Gastroesophageal sphincter (tissue), 4 donors: ENCODE measurements around the gene CLDN4. TPM values are rescaled to one million over a fixed set of nuclear protein-coding genes. Genes with fewer than 3 reads are reported as not detected.
"Not testable (repeated sequence)": the region's sequence is repeated elsewhere in the genome, so short reads cannot be mapped to it uniquely, and the experiment has no call there.

ENCODE experiments used
- ATAC-seq: fragments of 150-250 bp; one replicate; pipeline ENCODE4 v1.9.1; 2016; ENCODE audit warnings: mild to moderate bottlenecking, moderate library complexity
- H3K27ac ChIP-seq, 4 donors: fragments of 200-600 bp; sonication (generic) in 3 of 4; 1 replicate in 3 of 4; 2 replicates in 1 of 4; pipeline ENCODE4 v1.5.1; 2016 to 2019
- H3K27me3 ChIP-seq: fragments of 200-600 bp; sonication (generic); one replicate; pipeline ENCODE4 v1.5.1; 2019
- H3K36me3 ChIP-seq, 2 donors: fragments of 200-600 bp; sonication (generic); one replicate each; pipeline ENCODE4 v1.5.1; 2019; ENCODE audit warnings: control low read depth in 1 of 2
- H3K4me1 ChIP-seq, 3 donors: fragments of 200-600 bp; sonication (generic); 1 replicate in 2 of 3; 2 replicates in 1 of 3; pipeline ENCODE4 v1.5.1; 2016 to 2019; ENCODE audit warnings: control low read depth in 2 of 3
- H3K4me3 ChIP-seq, 2 donors: fragments of 200-600 bp; sonication (generic); one replicate each; pipeline ENCODE4 v1.5.1; 2019; ENCODE audit warnings: mild to moderate bottlenecking in 1 of 2, moderate library complexity in 1 of 2
- H3K9me3 ChIP-seq, 3 donors: fragments of 200-600 bp; sonication (generic); one replicate each; pipeline ENCODE4 v1.5.1; 2017 to 2019; ENCODE audit warnings: control low read depth in 2 of 3
- CTCF ChIP-seq, 4 experiments: fragments of 200-600 bp in 2 of 4; fragments of 450-650 bp in 2 of 4; sonication (generic) in 1 of 4; IDR thresholded peaks; one replicate each; pipeline ENCODE4 v1.5.1; 2017 to 2019; ENCODE audit warnings: antibody characterized with exemption in 4 of 4, mild to moderate bottlenecking in 2 of 4, moderate library complexity in 2 of 4
- EP300 ChIP-seq: sonication (generic); formaldehyde crosslinking; IDR thresholded peaks from one replicate; pipeline ENCODE4 v1.6.1; 2017; ENCODE audit warnings: antibody characterized with exemption, mild to moderate bottlenecking
- POLR2A ChIP-seq, 2 donors: fragments of 450-650 bp; IDR thresholded peaks; one replicate each; pipeline ENCODE4 v1.6.1; 2017; ENCODE audit warnings: antibody characterized with exemption in 2 of 2, mild to moderate bottlenecking in 2 of 2, moderate library complexity in 1 of 2
- POLR2AphosphoS5 ChIP-seq: sonication (generic); formaldehyde crosslinking; IDR thresholded peaks from one replicate; pipeline ENCODE4 v1.6.1; 2017; ENCODE audit warnings: antibody characterized with exemption
- WGBS, 2 donors: methylation state at CpG; one replicate each; pipeline ENCODE4 v1.1.5; 2018; ENCODE audit warnings: low coverage in 1 of 2; 5-methylcytosine and 5-hydroxymethylcytosine counted together
- total RNA-seq, 4 donors: library from RNA; depleted of rRNA; stranded (reverse); fragments of >200 nt; gene quantifications; one replicate each; pipeline ENCODE4 v1.1.0, GENCODE V29; 2016

CLDN4 gene
- total RNA-seq, 4 donors from 2014 or later: 0.54 to 16.8 (median 0.79) TPM

GRCh38 chr7:73812996-73813395 is 17.8 kb upstream of the CLDN4 start:
- H3K36me3 ChIP-seq: no peaks in the 10 kb centered on the region
- 71 to 90% methylated on average over 3 of the region's 3 CpGs for WGBS, 2 donors
- peaks cover 16% of the 10 kb centered on the region for H3K27me3 ChIP-seq
- H3K9me3 ChIP-seq: no peaks in the 10 kb centered on the region
- no peak for ATAC-seq
- no peak overlapping the region for H3K27ac ChIP-seq
- H3K4me1 ChIP-seq: no peaks in the 10 kb centered on the region
- no peak overlapping the region for H3K4me3 ChIP-seq
- no peak for TF ChIP-seq EP300
- no peak for TF ChIP-seq POLR2A (IDR thresholded peaks at IDR 0.05)
- TF ChIP-seq POLR2AphosphoS5: no peak
- TF ChIP-seq CTCF (IDR thresholded peaks at IDR 0.05): no peak

GRCh38 chr7:73815436-73815835 is 15.4 kb upstream of the CLDN4 start:
- Histone ChIP-seq H3K36me3 (no peaks in the 10 kb centered on the region), H3K4me1 (no peaks in the 10 kb centered on the region), H3K9me3 (no peaks in the 10 kb centered on the region), H3K27me3 (peaks cover 13% of the 10 kb centered on the region), H3K4me3 (no peak overlapping the region), H3K27ac (no peak overlapping the region)
- no peak for ATAC-seq
- TF ChIP-seq POLR2A (IDR thresholded peaks at IDR 0.05) (no peak), CTCF (IDR thresholded peaks at IDR 0.05) (no peak), POLR2AphosphoS5 (no peak), EP300 (no peak)
- WGBS, 2 donors: 67 to 87% methylated on average over 4 to 8 of the region's 8 CpGs

- H3K27me3 ChIP-seq: no peaks in the 10 kb centered on the region
- H3K27ac ChIP-seq: no peak overlapping the region
- TF ChIP-seq CTCF (IDR thresholded peaks at IDR 0.05): no peak
- no peak for TF ChIP-seq POLR2A (IDR thresholded peaks at IDR 0.05)
- TF ChIP-seq POLR2AphosphoS5: no peak
- TF ChIP-seq EP300: no peak
- no peaks in the 10 kb centered on the region for H3K9me3 ChIP-seq
- 91 to 100% methylated on average over 1 to 6 of the region's 6 CpGs for WGBS, 2 donors
- no peak overlapping the region for H3K4me3 ChIP-seq
- H3K4me1 ChIP-seq: no peaks in the 10 kb centered on the region
- ATAC-seq: no peak
- no peaks in the 10 kb centered on the region for H3K36me3 ChIP-seq
Observed at GRCh38 chr7:73817121-73817520, 13.7 kb upstream of the CLDN4 start.

- TF ChIP-seq EP300: no peak
- TF ChIP-seq CTCF (IDR thresholded peaks at IDR 0.05): no peak
- ATAC-seq: no peak
- no peak overlapping the region for H3K27ac ChIP-seq
Observed at GRCh38 chr7:73820013-73820412, 10.8 kb upstream of the CLDN4 start.

GRCh38 chr7:73821597-73822285 is 9.1 kb upstream of the CLDN4 start:
- not testable (repeated sequence) for ATAC-seq, H3K9me3 ChIP-seq, H3K4me3 ChIP-seq, H3K36me3 ChIP-seq, H3K4me1 ChIP-seq, H3K27ac ChIP-seq, H3K27me3 ChIP-seq
- 92 to 94% methylated on average over 5 to 7 of the region's 14 CpGs for WGBS, 2 donors

More at GRCh38 chr7:73820013-73820412, 10.8 kb upstream of the CLDN4 start:
- Histone ChIP-seq H3K36me3 (no peaks in the 10 kb centered on the region), H3K4me1 (no peaks in the 10 kb centered on the region), H3K9me3 (no peaks in the 10 kb centered on the region), H3K27me3 (no peaks in the 10 kb centered on the region), H3K4me3 (no peak overlapping the region)
- WGBS, 2 donors: 80 to 85% methylated on average over 5 to 7 of the region's 7 CpGs
